ENCODE results near the gene UAP1.

DNA sequence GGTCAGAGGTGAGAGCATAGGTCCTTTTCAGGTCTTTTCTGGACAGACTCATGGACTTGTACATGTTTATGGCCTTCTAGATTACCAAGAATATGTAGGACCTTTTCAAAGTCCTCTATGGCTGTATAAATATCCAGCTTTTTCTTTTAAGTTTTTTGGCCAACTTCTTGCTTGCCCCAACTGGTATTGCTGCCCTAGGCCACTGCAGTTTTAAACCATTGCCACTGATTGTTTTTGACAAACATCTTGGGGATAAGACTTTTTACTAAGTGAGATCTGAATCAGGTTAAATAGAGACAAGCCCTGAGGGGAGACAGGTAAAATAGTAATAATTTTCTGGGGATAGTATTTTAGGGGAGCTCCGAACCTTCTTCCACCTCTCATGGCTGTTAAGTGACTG lies 56.0 kb downstream of the UAP1 start:
- TF ChIP-seq POLR2A (IDR thresholded peaks at IDR 0.05; ENCODE audit: low read depth, low read length) (no peak), CTCF (IDR thresholded peaks at IDR 0.05; ENCODE audit: extremely low read depth in 1 of 2, insufficient read depth in 1 of 2, low read depth in 1 of 2, low read length in 2 of 2) (no peak), JUN (IDR thresholded peaks at IDR 0.05; ENCODE audit: borderline replicate concordance, insufficient read depth, insufficient read length, low read depth) (no peak)
